HEK293 (cell line): Measurements from ENCODE around the gene AEBP1.

Experiments used
- CTCF ChIA-PET: fragments of 350-600 bp; formaldehyde crosslinking; extraction: SDS; loops from one replicate; lab custom pipeline; 2021; ENCODE audit warnings: antibody characterized with exemption; lab: Yijun Ruan, JAX
- POLR2A ChIA-PET: fragments of 300-600 bp; formaldehyde crosslinking; extraction: SDS; loops from one replicate; lab custom pipeline; 2020; ENCODE audit warnings: antibody characterized with exemption, inconsistent platforms; lab: Yijun Ruan, JAX
- H3K27ac ChIP-seq: fragments of 200-500 bp; sonication (Bioruptor generic); 2 replicates; pipeline ENCODE4 v1.5.1; 2014; ENCODE audit warnings: low read depth, low read length, control low read depth, inconsistent platforms; ENCODE audit errors: extremely low read depth
- H3K36me3 ChIP-seq, 2 experiments: fragments of 200-500 bp in 1 of 2; sonication (Bioruptor generic) in 1 of 2; 1 replicate in 1 of 2; 2 replicates in 1 of 2; pipeline ENCODE4 v1.5.1; 2014 to 2017; ENCODE audit warnings: inconsistent platforms in 2 of 2, low read length in 2 of 2; ENCODE audit not compliant: control insufficient read depth in 2 of 2, insufficient read depth in 1 of 2
- H3K4me1 ChIP-seq: fragments of 200-500 bp; sonication (Bioruptor generic); 2 replicates; pipeline ENCODE4 v1.5.1; 2014; ENCODE audit warnings: mild to moderate bottlenecking, low read length, inconsistent platforms; ENCODE audit not compliant: control insufficient read depth, insufficient read depth
- H3K4me3 ChIP-seq: 2 replicates; pipeline ENCODE4 v1.5.1; 2011; ENCODE audit warnings: low read depth, mild to moderate bottlenecking, control low read depth, low read length, moderate library complexity
- H3K9me3 ChIP-seq: fragments of 200-500 bp; sonication (Bioruptor generic); 2 replicates; pipeline ENCODE4 v1.5.1; 2014; ENCODE audit warnings: low read depth, low read length, inconsistent platforms; ENCODE audit not compliant: control insufficient read depth, insufficient read depth
- BCL11A ChIP-seq: fragments of 450-650 bp; formaldehyde crosslinking; IDR thresholded peaks from 2 replicates; pipeline ENCODE4 v1.5.1; 2016; ENCODE audit warnings: low read depth, missing biosample characterization, missing genetic modification characterization
- KLF16 ChIP-seq: fragments of 450-650 bp; formaldehyde crosslinking; IDR thresholded peaks from 2 replicates; pipeline ENCODE4 v1.5.1; 2017; ENCODE audit warnings: missing biosample characterization, missing genetic modification characterization
- KLF8 ChIP-seq: fragments of 450-650 bp; formaldehyde crosslinking; IDR thresholded peaks from 2 replicates; pipeline ENCODE4 v1.5.1; 2016; ENCODE audit warnings: missing biosample characterization, missing genetic modification characterization
- KLF9 ChIP-seq: fragments of 450-650 bp; formaldehyde crosslinking; IDR thresholded peaks from 2 replicates; pipeline ENCODE4 v1.5.1; 2016; ENCODE audit warnings: missing biosample characterization, missing genetic modification characterization, low read depth
- MEIS1 ChIP-seq: sonication (generic); formaldehyde crosslinking; IDR thresholded peaks from 2 replicates; pipeline ENCODE4 v1.8.1; 2022; ENCODE audit warnings: missing genetic modification reagents, mild to moderate bottlenecking, borderline replicate concordance
- OVOL3 ChIP-seq: fragments of 450-650 bp; formaldehyde crosslinking; IDR thresholded peaks from 2 replicates; pipeline ENCODE4 v1.5.1; 2016; ENCODE audit warnings: missing biosample characterization, missing genetic modification characterization
- REPIN1 ChIP-seq: fragments of 450-650 bp; formaldehyde crosslinking; IDR thresholded peaks from 2 replicates; pipeline ENCODE4 v1.5.1; 2017; ENCODE audit warnings: missing biosample characterization, missing genetic modification characterization, low read depth
- SP7 ChIP-seq: fragments of 450-650 bp; formaldehyde crosslinking; IDR thresholded peaks from 2 replicates; pipeline ENCODE4 v1.5.1; 2016; ENCODE audit warnings: missing biosample characterization, missing genetic modification characterization
- ZBTB1 ChIP-seq: fragments of 450-650 bp; formaldehyde crosslinking; IDR thresholded peaks from 2 replicates; pipeline ENCODE4 v1.5.1; 2016; ENCODE audit warnings: missing biosample characterization, missing genetic modification characterization
- ZBTB11 ChIP-seq: fragments of 450-650 bp; formaldehyde crosslinking; conservative IDR thresholded peaks from 2 replicates; pipeline ENCODE4 v1.5.1; 2016; ENCODE audit warnings: low read depth, missing biosample characterization, missing genetic modification characterization
- ZBTB21 ChIP-seq: fragments of 450-650 bp; formaldehyde crosslinking; IDR thresholded peaks from 2 replicates; pipeline ENCODE4 v1.5.1; 2017; ENCODE audit warnings: missing biosample characterization, missing genetic modification characterization
- ZBTB48 ChIP-seq: fragments of 450-650 bp; formaldehyde crosslinking; IDR thresholded peaks from 2 replicates; pipeline ENCODE4 v1.5.1; 2016; ENCODE audit warnings: missing biosample characterization, missing genetic modification characterization
- ZBTB7A ChIP-seq: fragments of 450-650 bp; formaldehyde crosslinking; IDR thresholded peaks from 2 replicates; pipeline ENCODE4 v1.5.1; 2016; ENCODE audit warnings: low read depth, missing biosample characterization, missing genetic modification characterization
- ZNF114 ChIP-seq: fragments of 450-650 bp; formaldehyde crosslinking; IDR thresholded peaks from 2 replicates; pipeline ENCODE4 v1.5.0; 2017; ENCODE audit warnings: missing biosample characterization, missing genetic modification characterization
- ZNF155 ChIP-seq: fragments of 450-650 bp; formaldehyde crosslinking; IDR thresholded peaks from 2 replicates; pipeline ENCODE4 v1.5.1; 2016; ENCODE audit warnings: missing biosample characterization, missing genetic modification characterization
- ZNF16 ChIP-seq: fragments of 450-650 bp; formaldehyde crosslinking; IDR thresholded peaks from 2 replicates; pipeline ENCODE4 v1.5.1; 2016; ENCODE audit warnings: low read depth, missing biosample characterization, missing genetic modification characterization
- ZNF266 ChIP-seq: fragments of 450-650 bp; formaldehyde crosslinking; IDR thresholded peaks from 2 replicates; pipeline ENCODE4 v1.5.1; 2016; ENCODE audit warnings: missing biosample characterization, missing genetic modification characterization, low read depth
- ZNF280C ChIP-seq: fragments of 450-650 bp; formaldehyde crosslinking; IDR thresholded peaks from 2 replicates; pipeline ENCODE4 v1.5.1; 2016; ENCODE audit warnings: missing biosample characterization, missing genetic modification characterization
- ZNF341 ChIP-seq: fragments of 450-650 bp; formaldehyde crosslinking; IDR thresholded peaks from 2 replicates; pipeline ENCODE4; 2016; ENCODE audit warnings: low read depth, missing biosample characterization, missing genetic modification characterization
- ZNF350 ChIP-seq: fragments of 450-650 bp; formaldehyde crosslinking; IDR thresholded peaks from 2 replicates; pipeline ENCODE4 v1.5.0; 2017; ENCODE audit warnings: missing biosample characterization, mild to moderate bottlenecking, missing genetic modification characterization
- ZNF394 ChIP-seq: fragments of 450-650 bp; formaldehyde crosslinking; IDR thresholded peaks from 2 replicates; pipeline ENCODE4 v1.5.1; 2016; ENCODE audit warnings: missing biosample characterization, missing genetic modification characterization, mild to moderate bottlenecking, moderate library complexity, borderline replicate concordance
- ZNF473 ChIP-seq: fragments of 450-650 bp; formaldehyde crosslinking; IDR thresholded peaks from 2 replicates; pipeline ENCODE4 v1.5.1; 2017; ENCODE audit warnings: missing biosample characterization, missing genetic modification characterization
- ZNF48 ChIP-seq: fragments of 450-650 bp; formaldehyde crosslinking; IDR thresholded peaks from 2 replicates; pipeline ENCODE4 v1.5.1; 2016; ENCODE audit warnings: missing biosample characterization, missing genetic modification characterization
- ZNF610 ChIP-seq: fragments of 450-650 bp; formaldehyde crosslinking; IDR thresholded peaks from 2 replicates; pipeline ENCODE4 v1.5.1; 2016; ENCODE audit warnings: missing biosample characterization, missing genetic modification characterization, borderline replicate concordance
- ZNF624 ChIP-seq: fragments of 450-650 bp; formaldehyde crosslinking; IDR thresholded peaks from 2 replicates; pipeline ENCODE4 v1.5.1; 2017; ENCODE audit warnings: missing biosample characterization, missing genetic modification characterization
- ZNF626 ChIP-seq: fragments of 450-650 bp; sonication (Bioruptor Pico); formaldehyde crosslinking; IDR thresholded peaks from 2 replicates; pipeline ENCODE4 v1.5.1; 2018; ENCODE audit warnings: missing biosample characterization, missing genetic modification characterization, inconsistent platforms
- ZNF660 ChIP-seq: fragments of 450-650 bp; IDR thresholded peaks from 2 replicates; pipeline ENCODE4 v1.5.1; 2018; ENCODE audit warnings: missing biosample characterization, mild to moderate bottlenecking, missing genetic modification characterization
- ZNF747 ChIP-seq: fragments of 450-650 bp; formaldehyde crosslinking; IDR thresholded peaks from 2 replicates; pipeline ENCODE4 v1.5.1; 2016; ENCODE audit warnings: missing biosample characterization, missing genetic modification characterization
- ZNF768 ChIP-seq: fragments of 450-650 bp; formaldehyde crosslinking; IDR thresholded peaks from 2 replicates; pipeline ENCODE4 v1.5.1; 2018; ENCODE audit warnings: missing biosample characterization, mild to moderate bottlenecking, missing genetic modification characterization
- TF ChIP-seq, protein P1 (sequence below): fragments of 450-650 bp; formaldehyde crosslinking; IDR thresholded peaks from 2 replicates; pipeline ENCODE4 v1.5.1; 2016; ENCODE audit warnings: missing biosample characterization, missing genetic modification characterization
- TF ChIP-seq, protein P2 (sequence below): fragments of 450-650 bp; formaldehyde crosslinking; IDR thresholded peaks from 2 replicates; pipeline ENCODE4 v1.5.1; 2017; ENCODE audit warnings: missing biosample characterization, missing genetic modification characterization

AEBP1 gene

GRCh38 chr7:44062903-44063295 is 41.2 kb upstream of the AEBP1 start:
- H3K9me3 ChIP-seq = no peaks in the 10 kb centered on the region
- no peak overlapping the region for H3K4me3 ChIP-seq
- H3K27ac ChIP-seq = no peak overlapping the region
- ChIA-PET CTCF (no interaction called here), POLR2A (interaction anchor here (1.1 to 2.1 kb wide), 5 partner anchors 9 to 185 kb away, joined by 3 to 6 read pairs (median 4); partner anchors contain the start of gene DBNL)
- TF ChIP-seq ZNF341 (tag by site-specific recombination) = no peak
- TF ChIP-seq, protein P1, sequence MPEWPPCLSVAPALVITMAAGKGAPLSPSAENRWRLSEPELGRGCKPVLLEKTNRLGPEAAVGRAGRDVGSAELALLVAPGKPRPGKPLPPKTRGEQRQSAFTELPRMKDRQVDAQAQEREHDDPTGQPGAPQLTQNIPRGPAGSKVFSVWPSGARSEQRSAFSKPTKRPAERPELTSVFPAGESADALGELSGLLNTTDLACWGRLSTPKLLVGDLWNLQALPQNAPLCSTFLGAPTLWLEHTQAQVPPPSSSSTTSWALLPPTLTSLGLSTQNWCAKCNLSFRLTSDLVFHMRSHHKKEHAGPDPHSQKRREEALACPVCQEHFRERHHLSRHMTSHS (tag by site-specific recombination) = no peak
- TF ChIP-seq BCL11A (tag by site-specific recombination) = no peak
- TF ChIP-seq ZNF610 (tag by site-specific recombination) = no peak
- TF ChIP-seq ZNF48 (tag by site-specific recombination) = no peak
- no peak for TF ChIP-seq KLF9 (tag by site-specific recombination)
- TF ChIP-seq ZNF394 (tag by site-specific recombination) = no peak
- no peak for TF ChIP-seq ZBTB1 (tag by site-specific recombination)
- TF ChIP-seq ZNF473 = no peak
- no peak for TF ChIP-seq MEIS1 (CRISPR knock-in tag)
- no peak for TF ChIP-seq ZNF350 (tag by site-specific recombination)
- TF ChIP-seq, protein P2, sequence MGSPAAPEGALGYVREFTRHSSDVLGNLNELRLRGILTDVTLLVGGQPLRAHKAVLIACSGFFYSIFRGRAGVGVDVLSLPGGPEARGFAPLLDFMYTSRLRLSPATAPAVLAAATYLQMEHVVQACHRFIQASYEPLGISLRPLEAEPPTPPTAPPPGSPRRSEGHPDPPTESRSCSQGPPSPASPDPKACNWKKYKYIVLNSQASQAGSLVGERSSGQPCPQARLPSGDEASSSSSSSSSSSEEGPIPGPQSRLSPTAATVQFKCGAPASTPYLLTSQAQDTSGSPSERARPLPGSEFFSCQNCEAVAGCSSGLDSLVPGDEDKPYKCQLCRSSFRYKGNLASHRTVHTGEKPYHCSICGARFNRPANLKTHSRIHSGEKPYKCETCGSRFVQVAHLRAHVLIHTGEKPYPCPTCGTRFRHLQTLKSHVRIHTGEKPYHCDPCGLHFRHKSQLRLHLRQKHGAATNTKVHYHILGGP = no peak
- no peak for TF ChIP-seq ZNF16
- no peak for TF ChIP-seq ZBTB7A (tag by site-specific recombination)
- no peak for TF ChIP-seq ZNF624
- H3K36me3 ChIP-seq = peaks cover 3 to 50% of the 10 kb centered on the region in 2 experiments; a peak in 1 of 3 replicates
- H3K4me1 ChIP-seq = no peaks in the 10 kb centered on the region

GRCh38 chr7:44063547-44063893 is 40.6 kb upstream of the AEBP1 start:
- TF ChIP-seq ZNF626 (tag by site-specific recombination) (no peak), KLF8 (tag by site-specific recombination) (no peak), ZNF155 (tag by site-specific recombination) (no peak), ZNF660 (tag by site-specific recombination) (no peak), ZBTB21 (no peak), ZBTB48 (no peak), ZNF768 (tag by site-specific recombination) (no peak), ZNF747 (tag by site-specific recombination) (no peak), OVOL3 (no peak), KLF16 (tag by site-specific recombination) (no peak), ZNF114 (tag by site-specific recombination) (no peak), ZNF266 (no peak), ZNF280C (no peak), SP7 (tag by site-specific recombination) (no peak), REPIN1 (tag by site-specific recombination) (no peak), ZBTB11 (tag by site-specific recombination) (no peak)
- Histone ChIP-seq H3K4me1 (no peaks in the 10 kb centered on the region), H3K4me3 (no peak overlapping the region), H3K9me3 (no peaks in the 10 kb centered on the region), H3K36me3 (peaks cover under 1 to 44% of the 10 kb centered on the region in 2 experiments; a peak in 1 of 3 replicates), H3K27ac (no peak overlapping the region)
- ChIA-PET POLR2A (interaction anchor here (1.1 to 1.8 kb wide), 4 partner anchors 9 to 184 kb away, joined by 3 to 6 read pairs (median 4); no protein-coding TSS in a partner anchor), CTCF (interaction anchor here (0.6 kb wide), 1 partner anchor 408 kb away, joined by 3 read pairs; no protein-coding TSS in a partner anchor)
